Measurements from ENCODE around the gene RBL2. TPM values are rescaled to one million over a fixed set of nuclear protein-coding genes. Genes with fewer than 3 reads are reported as not detected.
A peak's percentile ranks its signal among the peaks of the same experiment; 100 is the strongest.

Gene RBL2
- total RNA-seq, 4 donors from 2014 or later = 31.8 to 88.1 (median 45.3) TPM

GRCh38 chr16:53507464-53508179, 73.4 kb downstream of the RBL2 start:
- no peak for DNase-seq
- 77 to 83% methylated on average over 12 of the region's 12 CpGs for WGBS, 2 donors

DNA sequence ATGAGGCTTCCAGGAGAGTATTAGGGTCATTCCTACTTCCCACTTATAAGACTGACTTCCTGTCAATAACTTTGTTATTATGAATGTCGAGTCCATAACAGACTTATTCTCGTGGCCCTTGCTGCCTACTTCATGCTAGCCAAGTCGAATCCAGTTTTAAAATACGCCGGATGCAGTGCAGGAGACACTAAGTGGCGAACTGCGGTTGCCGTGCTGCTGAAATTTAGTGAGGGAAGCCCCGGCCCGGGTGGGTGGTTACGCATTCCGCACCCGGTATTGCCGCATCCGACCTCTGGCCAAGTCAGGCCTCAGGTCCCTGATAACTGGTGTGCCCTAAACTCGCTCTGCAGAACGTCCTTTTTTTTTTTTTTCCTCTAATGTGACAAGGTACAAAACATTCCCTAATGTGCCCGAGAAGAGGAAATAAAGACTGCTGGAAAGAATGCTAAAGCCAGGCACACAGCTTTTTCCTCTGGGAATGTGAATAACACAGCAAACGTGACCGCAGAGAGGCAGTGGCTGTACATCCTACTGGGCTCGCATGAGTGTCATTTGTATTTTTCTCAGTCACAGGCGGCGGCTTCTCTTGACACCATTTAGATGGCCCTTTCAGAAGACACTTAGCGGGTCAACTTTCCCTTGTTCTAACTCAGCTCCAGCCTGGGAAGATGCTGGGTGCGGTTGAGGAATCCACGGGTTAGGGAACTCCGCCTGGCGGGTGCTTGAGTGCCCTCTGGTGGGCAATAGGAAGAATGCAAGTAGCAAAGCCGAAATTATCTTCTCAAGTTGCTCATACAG, 75.8 kb downstream of the RBL2 start:
- Histone ChIP-seq H3K36me3 (no peaks in the 10 kb centered on the region), H3K27ac (peak overlapping the region; percentile 18 to 78 (median 62)), H3K4me1 (peaks cover 0 to 22% (median 0%) of the 10 kb centered on the region in 3 donors), H3K4me3 (no peak overlapping the region), H3K27me3 (no peaks in the 10 kb centered on the region), H3K9me3 (no peaks in the 10 kb centered on the region)
- no peak for TF ChIP-seq POLR2A (IDR thresholded peaks at IDR 0.05)
- TF ChIP-seq, protein P1, sequence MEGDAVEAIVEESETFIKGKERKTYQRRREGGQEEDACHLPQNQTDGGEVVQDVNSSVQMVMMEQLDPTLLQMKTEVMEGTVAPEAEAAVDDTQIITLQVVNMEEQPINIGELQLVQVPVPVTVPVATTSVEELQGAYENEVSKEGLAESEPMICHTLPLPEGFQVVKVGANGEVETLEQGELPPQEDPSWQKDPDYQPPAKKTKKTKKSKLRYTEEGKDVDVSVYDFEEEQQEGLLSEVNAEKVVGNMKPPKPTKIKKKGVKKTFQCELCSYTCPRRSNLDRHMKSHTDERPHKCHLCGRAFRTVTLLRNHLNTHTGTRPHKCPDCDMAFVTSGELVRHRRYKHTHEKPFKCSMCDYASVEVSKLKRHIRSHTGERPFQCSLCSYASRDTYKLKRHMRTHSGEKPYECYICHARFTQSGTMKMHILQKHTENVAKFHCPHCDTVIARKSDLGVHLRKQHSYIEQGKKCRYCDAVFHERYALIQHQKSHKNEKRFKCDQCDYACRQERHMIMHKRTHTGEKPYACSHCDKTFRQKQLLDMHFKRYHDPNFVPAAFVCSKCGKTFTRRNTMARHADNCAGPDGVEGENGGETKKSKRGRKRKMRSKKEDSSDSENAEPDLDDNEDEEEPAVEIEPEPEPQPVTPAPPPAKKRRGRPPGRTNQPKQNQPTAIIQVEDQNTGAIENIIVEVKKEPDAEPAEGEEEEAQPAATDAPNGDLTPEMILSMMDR (IDR thresholded peaks at IDR 0.05) = peak; percentile 88 to 97 (median 90)
- 43 to 44% methylated on average over 22 to 27 of the region's 29 CpGs for WGBS, 2 donors
- no peak for DNase-seq
- intact Hi-C loops (cut with DNase I) = loop anchor here (10.0 kb wide), 2 partner anchors 75 to 445 kb away; partner anchors contain the start of gene RBL2

More at GRCh38 chr16:53507464-53508179, 73.4 kb downstream of the RBL2 start:
- H3K27me3 ChIP-seq = no peaks in the 10 kb centered on the region
- no peaks in the 10 kb centered on the region for H3K9me3 ChIP-seq
- no peak overlapping the region for H3K27ac ChIP-seq
- intact Hi-C loops (cut with DNase I) = loop anchor here (10.0 kb wide), 2 partner anchors 73 to 443 kb away; partner anchors contain the start of gene RBL2
- no peak overlapping the region for H3K4me3 ChIP-seq
- peaks cover 6 to 40% (median 7%) of the 10 kb centered on the region in 3 donors for H3K4me1 ChIP-seq
- TF ChIP-seq, protein P1 (IDR thresholded peaks at IDR 0.05) = no peak
- no peak for TF ChIP-seq POLR2A (IDR thresholded peaks at IDR 0.05)
- H3K36me3 ChIP-seq = no peaks in the 10 kb centered on the region

- H3K27ac ChIP-seq = peak overlapping the region; percentile 18 to 78 (median 66)
- intact Hi-C loops (cut with DNase I) = no loop called here
- H3K27me3 ChIP-seq = no peaks in the 10 kb centered on the region
- no peak overlapping the region for H3K4me3 ChIP-seq
- 42 to 64% methylated on average over 2 of the region's 2 CpGs for WGBS, 2 donors
- no peaks in the 10 kb centered on the region for H3K36me3 ChIP-seq
- TF ChIP-seq, protein P1 (IDR thresholded peaks at IDR 0.05) = no peak
- H3K9me3 ChIP-seq = no peaks in the 10 kb centered on the region
- no peak for DNase-seq
- peaks cover 0 to 22% (median 0%) of the 10 kb centered on the region in 3 donors for H3K4me1 ChIP-seq
Observed at GRCh38 chr16:53510704-53511070, 76.4 kb downstream of the RBL2 start.

DNA sequence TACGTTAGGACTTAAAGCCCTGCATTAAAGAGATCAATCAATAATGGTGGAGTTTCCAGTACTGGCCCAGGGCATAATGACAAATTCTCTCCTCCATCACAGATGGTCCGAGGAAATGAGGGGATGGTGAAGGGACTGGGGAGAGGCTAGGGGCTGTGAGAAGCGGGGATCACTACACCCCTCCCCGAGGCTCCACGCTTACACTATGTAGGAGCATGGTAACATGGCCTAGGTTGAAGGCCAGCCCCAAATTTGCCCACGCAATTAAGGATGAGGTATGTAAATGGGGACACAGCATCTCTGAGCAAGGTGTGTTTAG, 76.8 kb downstream of the RBL2 start:
- no peak for DNase-seq
- H3K36me3 ChIP-seq = no peaks in the 10 kb centered on the region
- H3K27me3 ChIP-seq = no peaks in the 10 kb centered on the region
- intact Hi-C loops (cut with DNase I) = no loop called here
- no peak for TF ChIP-seq POLR2A (IDR thresholded peaks at IDR 0.05)
- TF ChIP-seq, protein P1 (IDR thresholded peaks at IDR 0.05) = no peak
- 78 to 84% methylated on average over 5 to 6 of the region's 6 CpGs for WGBS, 2 donors
- peak overlapping the region in 3 of 4 donors; percentile 56 to 78 (median 75) for H3K27ac ChIP-seq
- H3K4me1 ChIP-seq = peaks cover 0 to 26% (median 0%) of the 10 kb centered on the region in 3 donors
- no peak overlapping the region for H3K4me3 ChIP-seq
- H3K9me3 ChIP-seq = no peaks in the 10 kb centered on the region
